Natural killer cell (primary cell): ENCODE results near the gene SIGLEC7. TPM values are rescaled to one million over a fixed set of nuclear protein-coding genes. Genes with fewer than 3 reads are reported as not detected.

Experiments
- ATAC-seq, 3 donors: fragments of 150-1000 bp in 2 of 3; fragments of 200-7000 bp in 1 of 3; cut with Tn5 transposase; 1 replicate in 1 of 3; 2 replicates in 2 of 3; pipeline ENCODE4 v1.10.0; 2021; ENCODE audit warnings: mild to moderate bottlenecking in 2 of 3, moderate library complexity in 2 of 3
- DNase-seq, 2 donors: peaks; one replicate each; pipeline versions ENCODE4 v3.0.0 to v3.0.0-alpha.2; 2013 to 2021; ENCODE audit warnings: mixed read lengths in 1 of 2
- H3K27ac ChIP-seq: one replicate; pipeline ENCODE4 v1.5.1; 2013; ENCODE audit warnings: mild to moderate bottlenecking, low read length
- H3K27me3 ChIP-seq: one replicate; pipeline ENCODE4 v1.6.1; 2013; ENCODE audit warnings: low read length; ENCODE audit not compliant: control insufficient read depth, insufficient read depth
- H3K36me3 ChIP-seq: one replicate; pipeline ENCODE4 v1.6.1; 2013; ENCODE audit warnings: low read length; ENCODE audit not compliant: control insufficient read depth, insufficient read depth
- H3K4me1 ChIP-seq: one replicate; pipeline ENCODE4 v1.6.1; 2013; ENCODE audit warnings: low read length; ENCODE audit not compliant: control insufficient read depth, insufficient read depth
- H3K4me3 ChIP-seq: one replicate; pipeline ENCODE4 v1.5.1; 2013; ENCODE audit warnings: low read length
- H3K9me3 ChIP-seq: one replicate; pipeline ENCODE4 v1.6.1; 2013; ENCODE audit warnings: low read length; ENCODE audit not compliant: control insufficient read depth, insufficient read depth
- H3K27ac Mint-ChIP-seq, 2 donors: one replicate each; pipeline ENCODE4 v1.8.0; 2022; ENCODE audit warnings: mild to moderate bottlenecking in 2 of 2, mixed read lengths in 2 of 2, moderate library complexity in 1 of 2
- H3K27me3 Mint-ChIP-seq, 2 donors: one replicate each; pipeline ENCODE4 v1.8.0; 2022; ENCODE audit warnings: low read depth in 2 of 2, mixed read lengths in 2 of 2
- H3K36me3 Mint-ChIP-seq: one replicate; pipeline ENCODE4 v1.8.0; 2022; ENCODE audit warnings: mixed read lengths
- H3K4me1 Mint-ChIP-seq, 2 donors: one replicate each; pipeline ENCODE4 v1.8.0; 2022; ENCODE audit warnings: mixed read lengths in 2 of 2
- H3K4me3 Mint-ChIP-seq: one replicate; pipeline ENCODE4 v1.8.0; 2022; ENCODE audit warnings: mild to moderate bottlenecking, moderate library complexity, mixed read lengths
- H3K9me3 Mint-ChIP-seq, 2 donors: one replicate each; pipeline ENCODE4 v1.8.0; 2022; ENCODE audit warnings: mixed read lengths in 2 of 2
- CTCF ChIP-seq: fragments of 200-600 bp; IDR thresholded peaks from one replicate; pipeline ENCODE4 v1.8.0; 2022; ENCODE audit warnings: antibody characterized with exemption
- WGBS: methylation state at CpG from one replicate; pipeline ENCODE4 v1.1.7; 2013; ENCODE audit warnings: missing lambda C conversion rate; ENCODE audit not compliant: insufficient coverage; 5-methylcytosine and 5-hydroxymethylcytosine counted together
- intact Hi-C: fragments of 100-400 bp; cut with micrococcal nuclease; formaldehyde crosslinking; loops from one replicate; pipeline ENCODE4 v1.14.2; 2022
- total RNA-seq, 4 donors: library from RNA; stranded (reverse); fragments of 120-200 nt in 1 of 4; gene quantifications; one replicate each; pipeline versions ENCODE4 v1.2.3 to v1.2.4, GENCODE V29; 2013 to 2022

Gene SIGLEC7
- total RNA-seq, 3 donors from 2014 or later (not counting 1 experiment from before 2014, with no cell fraction given) = 48.6 to 56.0 (median 49.5) TPM

- Mint-ChIP-seq H3K36me3 (no peaks in the 10 kb centered on the region), H3K27me3 (no peaks in the 10 kb centered on the region), H3K9me3 (no peaks in the 10 kb centered on the region), H3K27ac (peak overlapping the region in 1 of 2 donors; percentile 14), H3K4me3 (peak overlapping the region; percentile 14), H3K4me1 (peaks cover 24 to 31% of the 10 kb centered on the region in 2 donors)
- peaks cover 29% of the 10 kb centered on the region for H3K4me1 ChIP-seq
- peaks cover 26% of the 10 kb centered on the region for H3K36me3 ChIP-seq
- DNase-seq (no peak), ATAC-seq (no peak)
- no peak overlapping the region for H3K27ac ChIP-seq
- intact Hi-C loops = loop anchor here (10.0 kb wide), 1 partner anchor 163 kb away; no protein-coding TSS in a partner anchor
- H3K27me3 ChIP-seq = no peaks in the 10 kb centered on the region
- H3K4me3 ChIP-seq = no peak overlapping the region
- TF ChIP-seq CTCF = no peak
- 90% methylated on average over 20 of the region's 20 CpGs for WGBS
- H3K9me3 ChIP-seq = no peaks in the 10 kb centered on the region
These were observed 44.3 kb upstream of the SIGLEC7 start for GRCh38 chr19:51097796-51098195.

GRCh38 chr19:51098365-51099046 lies 43.6 kb upstream of the SIGLEC7 start:
- Histone ChIP-seq H3K4me3 (no peak overlapping the region), H3K4me1 (peaks cover 29% of the 10 kb centered on the region), H3K36me3 (peaks cover 30% of the 10 kb centered on the region), H3K27ac (no peak overlapping the region), H3K27me3 (no peaks in the 10 kb centered on the region), H3K9me3 (no peaks in the 10 kb centered on the region)
- intact Hi-C loops = loop anchor here (10.0 kb wide), 1 partner anchor 164 kb away; no protein-coding TSS in a partner anchor
- no peak for TF ChIP-seq CTCF
- WGBS = 83% methylated on average over 78 of the region's 78 CpGs
- no peaks in the 10 kb centered on the region for H3K36me3 Mint-ChIP-seq
- no peaks in the 10 kb centered on the region for H3K9me3 Mint-ChIP-seq
- ATAC-seq (peak in 2 of 3 donors; percentile 82 to 89), DNase-seq (peak; percentile 42 to 71)
- peak overlapping the region in 1 of 2 donors; percentile 77 for H3K27ac Mint-ChIP-seq
- H3K27me3 Mint-ChIP-seq = no peaks in the 10 kb centered on the region
- H3K4me1 Mint-ChIP-seq = peaks cover 25 to 33% of the 10 kb centered on the region in 2 donors
- H3K4me3 Mint-ChIP-seq = no peak overlapping the region

- H3K9me3 Mint-ChIP-seq = no peaks in the 10 kb centered on the region
- H3K27me3 Mint-ChIP-seq = no peaks in the 10 kb centered on the region
- no peak overlapping the region for H3K4me3 ChIP-seq
- no peak overlapping the region for H3K27ac ChIP-seq
- no peaks in the 10 kb centered on the region for H3K9me3 ChIP-seq
- H3K27me3 ChIP-seq = no peaks in the 10 kb centered on the region
- WGBS = 88% methylated on average over 22 of the region's 22 CpGs
- no peak overlapping the region for H3K4me3 Mint-ChIP-seq
- DNase-seq (no peak), ATAC-seq (no peak)
- TF ChIP-seq CTCF = no peak
- intact Hi-C loops = loop anchor here (10.0 kb wide), 1 partner anchor 164 kb away; no protein-coding TSS in a partner anchor
- H3K36me3 ChIP-seq = peaks cover 34% of the 10 kb centered on the region
- H3K27ac Mint-ChIP-seq = peak overlapping the region; percentile 45 to 77
- peaks cover 29% of the 10 kb centered on the region for H3K4me1 ChIP-seq
- peaks cover 25 to 30% of the 10 kb centered on the region in 2 donors for H3K4me1 Mint-ChIP-seq
- H3K36me3 Mint-ChIP-seq = no peaks in the 10 kb centered on the region
These were observed 43.1 kb upstream of the SIGLEC7 start for GRCh38 chr19:51099047-51099382.
